ENCODE results near the gene GTF2IRD1. TPM values are rescaled to one million over a fixed set of nuclear protein-coding genes. Genes with fewer than 3 reads are reported as not detected.
"Not testable (repeated sequence)": the region's sequence is repeated elsewhere in the genome, so short reads cannot be mapped to it uniquely, and the experiment has no call there.

GTF2IRD1 gene
- total RNA-seq, 4 donors from 2014 or later: 2.8 to 27.1 (median 17.1) TPM

- Histone ChIP-seq H3K9me3 (no peaks in the 10 kb centered on the region), H3K27ac (no peak overlapping the region), H3K4me3 (no peak overlapping the region), H3K27me3 (no peaks in the 10 kb centered on the region), H3K4me1 (no peaks in the 10 kb centered on the region), H3K36me3 (peaks cover 0 to 9% (median 0%) of the 10 kb centered on the region in 3 donors)
- TF ChIP-seq POLR2A (IDR thresholded peaks at IDR 0.05): no peak
- TF ChIP-seq CTCF (IDR thresholded peaks at IDR 0.05): no peak
- no peak for DNase-seq
Observed at GRCh38 chr7:74554178-74554577, 100.5 kb downstream of the GTF2IRD1 start.

- no peak for DNase-seq
- Histone ChIP-seq H3K36me3 (peaks cover 0 to 13% (median 0%) of the 10 kb centered on the region in 3 donors), H3K27ac (no peak overlapping the region), H3K4me3 (no peak overlapping the region), H3K4me1 (no peaks in the 10 kb centered on the region), H3K27me3 (no peaks in the 10 kb centered on the region), H3K9me3 (no peaks in the 10 kb centered on the region)
- TF ChIP-seq POLR2A (IDR thresholded peaks at IDR 0.05): no peak
- no peak for TF ChIP-seq CTCF (IDR thresholded peaks at IDR 0.05)
Observed at GRCh38 chr7:74560086-74560719, 106.5 kb downstream of the GTF2IRD1 start.

- H3K36me3 ChIP-seq: peaks cover 0 to 13% (median 0%) of the 10 kb centered on the region in 3 donors
- no peak overlapping the region for H3K27ac ChIP-seq
- no peaks in the 10 kb centered on the region for H3K9me3 ChIP-seq
- no peaks in the 10 kb centered on the region for H3K4me1 ChIP-seq
- TF ChIP-seq CTCF (IDR thresholded peaks at IDR 0.05) (no peak), POLR2A (IDR thresholded peaks at IDR 0.05) (no peak)
- no peak overlapping the region for H3K4me3 ChIP-seq
- no peak for DNase-seq
- no peaks in the 10 kb centered on the region for H3K27me3 ChIP-seq
Observed at GRCh38 chr7:74561898-74562613, 108.3 kb downstream of the GTF2IRD1 start.

- H3K4me3 ChIP-seq, H3K27ac ChIP-seq, H3K4me1 ChIP-seq, H3K36me3 ChIP-seq, DNase-seq, H3K9me3 ChIP-seq, H3K27me3 ChIP-seq: not testable (repeated sequence)
Observed at GRCh38 chr7:74563639-74564038, 109.9 kb downstream of the GTF2IRD1 start.

- Histone ChIP-seq H3K9me3 (no peaks in the 10 kb centered on the region), H3K36me3 (no peaks in the 10 kb centered on the region)
- no peak for TF ChIP-seq POLR2A (IDR thresholded peaks at IDR 0.05)
- no peak for TF ChIP-seq CTCF (IDR thresholded peaks at IDR 0.05)
Observed at GRCh38 chr7:74567318-74567668, 113.6 kb downstream of the GTF2IRD1 start.

GRCh38 chr7:74568658-74569057 lies 115.0 kb downstream of the GTF2IRD1 start:
- Histone ChIP-seq H3K27ac (no peak overlapping the region), H3K27me3 (no peaks in the 10 kb centered on the region), H3K9me3 (no peaks in the 10 kb centered on the region), H3K4me3 (no peak overlapping the region), H3K36me3 (no peaks in the 10 kb centered on the region), H3K4me1 (no peaks in the 10 kb centered on the region)
- TF ChIP-seq POLR2A (IDR thresholded peaks at IDR 0.05): no peak
- no peak for TF ChIP-seq CTCF (IDR thresholded peaks at IDR 0.05)
- no peak for DNase-seq

More at GRCh38 chr7:74567318-74567668, 113.6 kb downstream of the GTF2IRD1 start:
- Histone ChIP-seq H3K27ac (no peak overlapping the region), H3K27me3 (no peaks in the 10 kb centered on the region), H3K4me1 (no peaks in the 10 kb centered on the region), H3K4me3 (no peak overlapping the region)
- DNase-seq: no peak

Data from Peyer's patch (tissue), 4 donors.